SK-N-SH treated with all-trans-retinoic acid at 6 μM for 48 hours (cell line): ENCODE results near the gene JPH3.

Experiments used
- ATAC-seq: fragments of 200-7000 bp; cut with Tn5 transposase; 3 replicates; pipeline ENCODE4 v1.9.1; 2020; ENCODE audit warnings: mild to moderate bottlenecking, moderate library complexity
- ARNTL ChIP-seq: fragments of 450-650 bp; formaldehyde crosslinking; IDR thresholded peaks from 2 replicates; pipeline ENCODE4 v1.5.0; 2020; ENCODE audit warnings: low read depth, mild to moderate bottlenecking, moderate library complexity, borderline replicate concordance
- BACH2 ChIP-seq: fragments of 250-450 bp; sonication (Bioruptor Pico); IDR thresholded peaks from 2 replicates; pipeline ENCODE4 v1.9.0; 2021; ENCODE audit warnings: mild to moderate bottlenecking, borderline replicate concordance
- CSDC2 ChIP-seq: fragments of 250-450 bp; sonication (Bioruptor Pico); IDR thresholded peaks from 2 replicates; pipeline ENCODE4 v1.5.0; 2020; ENCODE audit warnings: mild to moderate bottlenecking, moderate library complexity
- ESRRG ChIP-seq: fragments of 250-450 bp; sonication (Bioruptor Pico); IDR thresholded peaks from 2 replicates; pipeline ENCODE4 v1.6.1; 2021; ENCODE audit warnings: mild to moderate bottlenecking
- ISL1 ChIP-seq: fragments of 250-450 bp; sonication (Bioruptor Pico); IDR thresholded peaks from 2 replicates; pipeline ENCODE4 v2.1.2; 2022; ENCODE audit warnings: mild to moderate bottlenecking, moderate library complexity
- OSR1 ChIP-seq: fragments of 250-450 bp; sonication (Bioruptor Pico); IDR thresholded peaks from 2 replicates; pipeline ENCODE4 v1.8.0; 2022; ENCODE audit warnings: moderate library complexity, mild to moderate bottlenecking, inconsistent platforms
- PPARA ChIP-seq: fragments of 250-450 bp; sonication (Bioruptor Pico); IDR thresholded peaks from 2 replicates; pipeline ENCODE4 v1.5.0; 2020; ENCODE audit warnings: mild to moderate bottlenecking, borderline replicate concordance
- RARB ChIP-seq: fragments of 250-450 bp; sonication (Bioruptor Pico); IDR thresholded peaks from 2 replicates; pipeline ENCODE4 v1.8.0; 2021; ENCODE audit warnings: mild to moderate bottlenecking, moderate library complexity
- SNAI2 ChIP-seq: fragments of 250-450 bp; sonication (Bioruptor Pico); IDR thresholded peaks from 2 replicates; pipeline ENCODE4 v1.5.0; 2020; ENCODE audit warnings: mild to moderate bottlenecking, moderate library complexity
- TCF4 ChIP-seq: fragments of 250-450 bp; sonication (Bioruptor Pico); IDR thresholded peaks from 2 replicates; pipeline ENCODE4 v1.8.0; 2021; ENCODE audit warnings: mild to moderate bottlenecking, moderate library complexity, borderline replicate concordance
- TOX ChIP-seq: fragments of 250-450 bp; sonication (Bioruptor Pico); IDR thresholded peaks from 2 replicates; pipeline ENCODE4 v1.8.0; 2021; ENCODE audit warnings: mild to moderate bottlenecking, moderate library complexity, borderline replicate concordance
- ZC3H10 ChIP-seq: fragments of 250-450 bp; sonication (Bioruptor Pico); IDR thresholded peaks from 2 replicates; pipeline ENCODE4 v1.5.1; 2021; ENCODE audit warnings: mild to moderate bottlenecking, moderate library complexity
- ZFP3 ChIP-seq: fragments of 250-450 bp; sonication (Bioruptor Pico); IDR thresholded peaks from 2 replicates; pipeline ENCODE4 v1.5.0; 2020; ENCODE audit warnings: mild to moderate bottlenecking, moderate library complexity
- ZFP30 ChIP-seq: fragments of 450-650 bp; formaldehyde crosslinking; IDR thresholded peaks from 2 replicates; pipeline ENCODE4 v1.5.0; 2022; ENCODE audit warnings: mild to moderate bottlenecking, moderate library complexity
- ZNF565 ChIP-seq: fragments of 450-650 bp; formaldehyde crosslinking; conservative IDR thresholded peaks from 2 replicates; pipeline ENCODE4 v1.5.0; 2020; ENCODE audit warnings: low read depth, mild to moderate bottlenecking, moderate library complexity
- ZNF70 ChIP-seq: fragments of 450-650 bp; formaldehyde crosslinking; IDR thresholded peaks from 2 replicates; pipeline ENCODE4 v1.5.0; 2020; ENCODE audit warnings: mild to moderate bottlenecking, moderate library complexity
- ZNF8 ChIP-seq: fragments of 450-650 bp; formaldehyde crosslinking; IDR thresholded peaks from 2 replicates; pipeline ENCODE4 v1.5.0; 2020; ENCODE audit warnings: mild to moderate bottlenecking, moderate library complexity
- TF ChIP-seq, protein P1 (sequence below): fragments of 250-450 bp; sonication (Bioruptor Pico); IDR thresholded peaks from 2 replicates; pipeline ENCODE4 v1.5.0; 2020; ENCODE audit warnings: mild to moderate bottlenecking, moderate library complexity
- TF ChIP-seq, protein P2 (sequence below): fragments of 250-450 bp; sonication (Bioruptor Pico); IDR thresholded peaks from 2 replicates; pipeline ENCODE4 v1.5.1; 2020; ENCODE audit warnings: low read depth, mild to moderate bottlenecking, moderate library complexity
- TF ChIP-seq, protein P3 (sequence below): fragments of 250-450 bp; sonication (Bioruptor Pico); IDR thresholded peaks from 2 replicates; pipeline ENCODE4 v1.8.0; 2021; ENCODE audit warnings: low read depth, mild to moderate bottlenecking, moderate library complexity, borderline replicate concordance

Gene JPH3

DNA sequence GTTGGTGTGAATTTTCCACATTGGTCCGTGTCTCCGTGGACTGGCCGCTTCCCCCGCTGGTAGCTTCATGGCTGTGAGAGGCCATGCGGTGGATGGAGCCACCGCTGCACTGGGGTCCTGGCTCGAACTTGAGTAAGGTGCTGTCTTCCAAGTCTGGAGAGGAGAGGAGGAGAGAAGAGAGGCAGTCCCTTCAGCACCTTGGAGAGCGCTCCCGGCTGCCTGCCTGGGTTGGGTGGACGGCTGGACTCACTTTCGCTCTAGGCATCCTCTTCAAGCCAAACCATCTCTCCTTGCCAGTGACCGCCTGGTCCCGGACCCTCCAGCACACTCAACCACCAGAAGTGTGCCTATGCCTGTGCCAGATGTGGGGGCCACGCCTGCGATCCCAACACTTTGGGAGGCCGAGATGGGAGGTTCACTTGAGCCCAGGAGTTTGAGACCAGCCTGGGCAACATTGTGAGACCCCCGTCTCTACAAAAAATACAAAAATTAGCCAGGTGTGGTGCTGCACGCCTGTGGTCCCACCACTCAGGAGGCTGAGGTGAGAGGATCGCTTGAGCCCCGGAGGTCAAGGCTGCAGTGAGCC, 6.2 kb downstream of the JPH3 start:
- peak; percentile 82 for ATAC-seq
- TF ChIP-seq PPARA (CRISPR knock-in tag) = no peak
- TF ChIP-seq ISL1 (CRISPR knock-in tag) = no peak
- TF ChIP-seq ZNF565 (CRISPR knock-in tag) = no peak
- no peak for TF ChIP-seq ZFP3
- TF ChIP-seq, protein P1, sequence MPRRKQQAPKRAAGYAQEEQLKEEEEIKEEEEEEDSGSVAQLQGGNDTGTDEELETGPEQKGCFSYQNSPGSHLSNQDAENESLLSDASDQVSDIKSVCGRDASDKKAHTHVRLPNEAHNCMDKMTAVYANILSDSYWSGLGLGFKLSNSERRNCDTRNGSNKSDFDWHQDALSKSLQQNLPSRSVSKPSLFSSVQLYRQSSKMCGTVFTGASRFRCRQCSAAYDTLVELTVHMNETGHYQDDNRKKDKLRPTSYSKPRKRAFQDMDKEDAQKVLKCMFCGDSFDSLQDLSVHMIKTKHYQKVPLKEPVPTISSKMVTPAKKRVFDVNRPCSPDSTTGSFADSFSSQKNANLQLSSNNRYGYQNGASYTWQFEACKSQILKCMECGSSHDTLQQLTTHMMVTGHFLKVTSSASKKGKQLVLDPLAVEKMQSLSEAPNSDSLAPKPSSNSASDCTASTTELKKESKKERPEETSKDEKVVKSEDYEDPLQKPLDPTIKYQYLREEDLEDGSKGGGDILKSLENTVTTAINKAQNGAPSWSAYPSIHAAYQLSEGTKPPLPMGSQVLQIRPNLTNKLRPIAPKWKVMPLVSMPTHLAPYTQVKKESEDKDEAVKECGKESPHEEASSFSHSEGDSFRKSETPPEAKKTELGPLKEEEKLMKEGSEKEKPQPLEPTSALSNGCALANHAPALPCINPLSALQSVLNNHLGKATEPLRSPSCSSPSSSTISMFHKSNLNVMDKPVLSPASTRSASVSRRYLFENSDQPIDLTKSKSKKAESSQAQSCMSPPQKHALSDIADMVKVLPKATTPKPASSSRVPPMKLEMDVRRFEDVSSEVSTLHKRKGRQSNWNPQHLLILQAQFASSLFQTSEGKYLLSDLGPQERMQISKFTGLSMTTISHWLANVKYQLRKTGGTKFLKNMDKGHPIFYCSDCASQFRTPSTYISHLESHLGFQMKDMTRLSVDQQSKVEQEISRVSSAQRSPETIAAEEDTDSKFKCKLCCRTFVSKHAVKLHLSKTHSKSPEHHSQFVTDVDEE (CRISPR knock-in tag) = no peak
- TF ChIP-seq RARB (CRISPR knock-in tag) = no peak
- TF ChIP-seq ZC3H10 (CRISPR knock-in tag) = no peak
- no peak for TF ChIP-seq BACH2 (CRISPR knock-in tag)
- no peak for TF ChIP-seq SNAI2
- TF ChIP-seq, protein P2, sequence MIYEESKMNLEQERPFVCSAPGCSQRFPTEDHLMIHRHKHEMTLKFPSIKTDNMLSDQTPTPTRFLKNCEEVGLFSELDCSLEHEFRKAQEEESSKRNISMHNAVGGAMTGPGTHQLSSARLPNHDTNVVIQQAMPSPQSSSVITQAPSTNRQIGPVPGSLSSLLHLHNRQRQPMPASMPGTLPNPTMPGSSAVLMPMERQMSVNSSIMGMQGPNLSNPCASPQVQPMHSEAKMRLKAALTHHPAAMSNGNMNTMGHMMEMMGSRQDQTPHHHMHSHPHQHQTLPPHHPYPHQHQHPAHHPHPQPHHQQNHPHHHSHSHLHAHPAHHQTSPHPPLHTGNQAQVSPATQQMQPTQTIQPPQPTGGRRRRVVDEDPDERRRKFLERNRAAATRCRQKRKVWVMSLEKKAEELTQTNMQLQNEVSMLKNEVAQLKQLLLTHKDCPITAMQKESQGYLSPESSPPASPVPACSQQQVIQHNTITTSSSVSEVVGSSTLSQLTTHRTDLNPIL = no peak
- TF ChIP-seq ZNF70 (CRISPR knock-in tag) = no peak
- no peak for TF ChIP-seq ARNTL (CRISPR knock-in tag)
- no peak for TF ChIP-seq ZNF8 (CRISPR knock-in tag)
- TF ChIP-seq TOX (CRISPR knock-in tag) = no peak

DNA sequence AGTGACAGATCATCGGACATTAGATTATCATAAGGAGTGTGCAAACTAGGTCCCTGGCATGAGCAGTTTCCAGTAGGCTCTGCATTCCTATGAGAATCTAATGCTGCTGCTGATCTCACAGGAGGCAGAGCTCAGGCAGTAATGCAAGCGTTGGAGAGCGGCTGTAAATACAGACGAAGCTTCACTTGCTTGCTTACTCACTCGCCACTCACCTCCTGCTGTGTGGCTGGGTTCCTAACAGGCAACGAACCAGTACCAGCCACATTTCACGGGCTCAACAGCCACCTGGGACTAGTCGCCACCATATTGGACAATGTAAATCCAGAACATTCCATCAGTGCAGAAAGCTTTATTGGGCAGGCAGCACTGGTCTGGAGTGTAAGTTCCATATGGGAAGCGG, 7.7 kb downstream of the JPH3 start:
- ATAC-seq = no peak
- TF ChIP-seq, protein P3, sequence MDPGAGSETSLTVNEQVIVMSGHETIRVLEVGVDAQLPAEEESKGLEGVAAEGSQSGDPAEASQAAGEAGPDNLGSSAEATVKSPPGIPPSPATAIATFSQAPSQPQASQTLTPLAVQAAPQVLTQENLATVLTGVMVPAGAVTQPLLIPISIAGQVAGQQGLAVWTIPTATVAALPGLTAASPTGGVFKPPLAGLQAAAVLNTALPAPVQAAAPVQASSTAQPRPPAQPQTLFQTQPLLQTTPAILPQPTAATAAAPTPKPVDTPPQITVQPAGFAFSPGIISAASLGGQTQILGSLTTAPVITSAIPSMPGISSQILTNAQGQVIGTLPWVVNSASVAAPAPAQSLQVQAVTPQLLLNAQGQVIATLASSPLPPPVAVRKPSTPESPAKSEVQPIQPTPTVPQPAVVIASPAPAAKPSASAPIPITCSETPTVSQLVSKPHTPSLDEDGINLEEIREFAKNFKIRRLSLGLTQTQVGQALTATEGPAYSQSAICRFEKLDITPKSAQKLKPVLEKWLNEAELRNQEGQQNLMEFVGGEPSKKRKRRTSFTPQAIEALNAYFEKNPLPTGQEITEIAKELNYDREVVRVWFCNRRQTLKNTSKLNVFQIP (CRISPR knock-in tag) = no peak
- TF ChIP-seq, protein P2 = no peak
- no peak for TF ChIP-seq TCF4

DNA sequence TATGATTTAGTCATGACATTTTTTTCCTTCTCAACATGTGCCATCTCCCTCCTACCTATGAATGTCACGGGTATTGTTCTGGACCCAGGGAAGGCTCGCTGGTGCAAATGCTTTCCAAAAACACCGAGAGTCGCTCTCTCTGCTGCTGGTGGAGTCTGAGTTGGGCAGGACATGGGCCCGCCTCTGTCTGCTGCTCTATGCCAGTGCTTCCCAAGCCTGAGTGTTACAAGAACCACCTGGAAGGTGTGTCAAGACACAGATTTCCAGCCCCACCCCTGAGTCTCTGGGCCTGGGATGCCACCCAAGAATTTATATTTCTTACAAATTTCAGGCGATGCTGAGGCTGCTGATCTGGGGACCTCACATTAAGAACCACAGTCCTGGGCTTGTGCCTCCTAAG, 9.1 kb downstream of the JPH3 start:
- TF ChIP-seq ESRRG (CRISPR knock-in tag) (no peak), OSR1 (CRISPR knock-in tag) (no peak), CSDC2 (CRISPR knock-in tag) (no peak), BACH2 (CRISPR knock-in tag) (no peak), ZNF70 (CRISPR knock-in tag) (no peak), TCF4 (no peak), ZFP30 (no peak), RARB (CRISPR knock-in tag) (no peak), ZNF565 (CRISPR knock-in tag) (no peak)
- TF ChIP-seq, all 23 proteins: peak for 0
- no peak for ATAC-seq

DNA sequence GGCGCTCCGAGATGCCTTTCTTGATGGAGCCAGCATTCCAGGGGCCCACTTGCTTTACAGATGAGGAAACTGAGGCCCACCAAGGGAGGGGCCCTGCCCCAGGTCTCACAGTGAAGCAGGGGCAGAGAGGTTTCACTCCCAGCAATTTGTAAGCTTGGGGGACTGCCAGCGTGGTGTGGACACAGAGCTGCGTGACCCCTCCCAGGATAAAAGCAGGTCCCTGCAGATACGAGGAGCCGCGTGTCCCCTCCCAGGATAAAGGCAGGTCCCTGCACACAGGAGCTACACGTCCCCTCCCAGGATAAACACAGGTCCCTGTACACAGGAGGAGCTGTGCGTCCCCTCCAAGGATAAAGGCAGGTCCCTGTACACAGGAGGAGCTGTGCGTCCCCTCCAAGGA, 11.7 kb downstream of the JPH3 start:
- no peak for ATAC-seq
- TF ChIP-seq, protein P2 = no peak
- no peak for TF ChIP-seq ZNF70 (CRISPR knock-in tag)
